Adrenal gland (tissue), 5 donors: ENCODE data around the gene TIMM13.
"Not testable (repeated sequence)": the region's sequence is repeated elsewhere in the genome, so short reads cannot be mapped to it uniquely, and the experiment has no call there.

Experiments used
- CTCF ChIP-seq, 6 experiments: fragments of 450-650 bp in 4 of 6; fragments of 200-600 bp in 2 of 6; sonication (generic) in 1 of 6; IDR thresholded peaks; 1 replicate in 5 of 6; 2 replicates in 1 of 6; pipeline versions ENCODE4 v1.5.1 to v1.8.0; 2016 to 2021; ENCODE audit warnings: antibody characterized with exemption in 6 of 6, mild to moderate bottlenecking in 2 of 6, moderate library complexity in 1 of 6
- POLR2A ChIP-seq, 2 donors: fragments of 450-650 bp; IDR thresholded peaks; one replicate each; pipeline ENCODE4 v1.6.1; 2017; ENCODE audit warnings: antibody characterized with exemption in 2 of 2, mild to moderate bottlenecking in 2 of 2, moderate library complexity in 1 of 2
- donor health status: DM: no; HTN: no; CAD: no.

DNA sequence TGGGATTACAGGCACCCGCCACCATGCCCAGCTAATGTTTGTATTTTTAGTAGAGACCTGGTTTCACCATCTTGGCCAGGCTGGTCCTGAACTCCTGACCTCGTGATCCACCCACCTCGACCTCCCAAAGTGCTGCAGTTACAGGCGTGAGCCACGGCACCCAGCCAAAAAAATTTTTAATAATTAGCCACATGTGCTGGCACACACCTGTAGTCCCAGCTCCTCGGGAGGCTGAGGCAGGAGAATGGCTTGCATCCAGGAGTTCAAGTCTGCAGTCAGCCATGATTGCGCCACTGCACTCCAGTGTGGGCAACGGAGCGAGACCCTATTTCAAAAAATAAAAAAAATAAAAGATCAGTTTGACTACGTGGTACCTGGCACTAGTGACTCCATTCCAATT lies 31.4 kb upstream of the TIMM13 start:
- not testable (repeated sequence) for TF ChIP-seq POLR2A, CTCF (IDR thresholded peaks at IDR 0.05)
